Measurements from ENCODE around the gene CDH23. TPM values are rescaled to one million over a fixed set of nuclear protein-coding genes. Genes with fewer than 3 reads are reported as not detected.

The CDH23 gene
- total RNA-seq, 4 donors from 2014 or later = 0.57 to 5.9 (median 1.0) TPM

- intact Hi-C loops (cut with DNase I) = no loop called here
- no peak overlapping the region for H3K27ac ChIP-seq
- no peaks in the 10 kb centered on the region for H3K9me3 ChIP-seq
- peaks cover 0 to 13% (median 7%) of the 10 kb centered on the region in 3 donors for H3K4me1 ChIP-seq
- no peak for DNase-seq
- H3K27me3 ChIP-seq = peaks cover 0 to 11% (median 0%) of the 10 kb centered on the region in 4 donors
- TF ChIP-seq, protein P1, sequence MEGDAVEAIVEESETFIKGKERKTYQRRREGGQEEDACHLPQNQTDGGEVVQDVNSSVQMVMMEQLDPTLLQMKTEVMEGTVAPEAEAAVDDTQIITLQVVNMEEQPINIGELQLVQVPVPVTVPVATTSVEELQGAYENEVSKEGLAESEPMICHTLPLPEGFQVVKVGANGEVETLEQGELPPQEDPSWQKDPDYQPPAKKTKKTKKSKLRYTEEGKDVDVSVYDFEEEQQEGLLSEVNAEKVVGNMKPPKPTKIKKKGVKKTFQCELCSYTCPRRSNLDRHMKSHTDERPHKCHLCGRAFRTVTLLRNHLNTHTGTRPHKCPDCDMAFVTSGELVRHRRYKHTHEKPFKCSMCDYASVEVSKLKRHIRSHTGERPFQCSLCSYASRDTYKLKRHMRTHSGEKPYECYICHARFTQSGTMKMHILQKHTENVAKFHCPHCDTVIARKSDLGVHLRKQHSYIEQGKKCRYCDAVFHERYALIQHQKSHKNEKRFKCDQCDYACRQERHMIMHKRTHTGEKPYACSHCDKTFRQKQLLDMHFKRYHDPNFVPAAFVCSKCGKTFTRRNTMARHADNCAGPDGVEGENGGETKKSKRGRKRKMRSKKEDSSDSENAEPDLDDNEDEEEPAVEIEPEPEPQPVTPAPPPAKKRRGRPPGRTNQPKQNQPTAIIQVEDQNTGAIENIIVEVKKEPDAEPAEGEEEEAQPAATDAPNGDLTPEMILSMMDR (IDR thresholded peaks at IDR 0.05) = no peak
- no peak for TF ChIP-seq POLR2A (IDR thresholded peaks at IDR 0.05)
- H3K4me3 ChIP-seq = no peak overlapping the region
- H3K36me3 ChIP-seq = no peaks in the 10 kb centered on the region
- 60% methylated on average over 1 of the region's 3 CpGs; no CpG with 5 or more reads in 1 of the 2 donors for WGBS, 2 donors
These were observed 213.9 kb downstream of the CDH23 start for GRCh38 chr10:71610651-71611050.

DNA sequence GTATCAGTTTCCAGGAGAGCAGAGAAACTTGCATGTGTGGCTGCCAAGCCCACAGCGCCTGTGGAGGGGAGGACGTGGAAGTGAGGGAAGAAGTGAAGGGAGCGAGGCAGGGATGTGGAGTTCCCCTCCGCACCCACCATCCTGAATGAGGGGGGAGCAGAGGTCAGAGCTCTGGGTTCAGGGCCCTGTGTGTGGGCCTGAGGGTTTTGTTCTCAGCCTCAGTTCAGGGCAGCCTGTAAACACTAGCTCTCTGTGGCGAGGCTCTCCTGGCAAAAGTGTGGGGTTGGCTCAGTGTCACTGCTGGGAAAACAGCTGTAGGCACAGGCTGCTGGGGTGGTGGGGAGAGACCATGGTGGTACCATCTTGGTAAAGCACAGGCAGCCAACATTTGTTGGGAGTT is 214.4 kb downstream of the CDH23 start:
- intact Hi-C loops (cut with DNase I) = no loop called here
- H3K27ac ChIP-seq = no peak overlapping the region
- no peaks in the 10 kb centered on the region for H3K9me3 ChIP-seq
- 78 to 80% methylated on average over 5 of the region's 5 CpGs for WGBS, 2 donors
- no peak for DNase-seq
- TF ChIP-seq POLR2A (IDR thresholded peaks at IDR 0.05) = no peak
- TF ChIP-seq, protein P1 (IDR thresholded peaks at IDR 0.05) = no peak
- H3K27me3 ChIP-seq = peaks cover 0 to 11% (median 0%) of the 10 kb centered on the region in 4 donors
- peaks cover 0 to 13% (median 7%) of the 10 kb centered on the region in 3 donors for H3K4me1 ChIP-seq
- no peaks in the 10 kb centered on the region for H3K36me3 ChIP-seq
- H3K4me3 ChIP-seq = no peak overlapping the region

GRCh38 chr10:71611709-71612422 is 215.1 kb downstream of the CDH23 start:
- Histone ChIP-seq H3K36me3 (no peaks in the 10 kb centered on the region), H3K4me3 (no peak overlapping the region), H3K27ac (no peak overlapping the region), H3K4me1 (peaks cover 0 to 13% (median 7%) of the 10 kb centered on the region in 3 donors), H3K27me3 (peaks cover 0 to 11% (median 0%) of the 10 kb centered on the region in 4 donors), H3K9me3 (no peaks in the 10 kb centered on the region)
- 74 to 78% methylated on average over 11 to 12 of the region's 12 CpGs for WGBS, 2 donors
- intact Hi-C loops (cut with DNase I) = no loop called here
- no peak for DNase-seq
- TF ChIP-seq, protein P1 (IDR thresholded peaks at IDR 0.05) = no peak
- TF ChIP-seq POLR2A (IDR thresholded peaks at IDR 0.05) = no peak

- Histone ChIP-seq H3K9me3 (no peaks in the 10 kb centered on the region), H3K4me1 (peaks cover 0 to 13% (median 7%) of the 10 kb centered on the region in 3 donors), H3K27ac (no peak overlapping the region), H3K36me3 (no peaks in the 10 kb centered on the region), H3K4me3 (no peak overlapping the region), H3K27me3 (peaks cover 0 to 11% (median 0%) of the 10 kb centered on the region in 4 donors)
- intact Hi-C loops (cut with DNase I) = no loop called here
- DNase-seq = no peak
- TF ChIP-seq, protein P1 (IDR thresholded peaks at IDR 0.05) = no peak
- TF ChIP-seq POLR2A (IDR thresholded peaks at IDR 0.05) = no peak
- 71 to 85% methylated on average over 1 to 2 of the region's 2 CpGs for WGBS, 2 donors
These were observed 216.6 kb downstream of the CDH23 start for GRCh38 chr10:71613261-71613777.

DNA sequence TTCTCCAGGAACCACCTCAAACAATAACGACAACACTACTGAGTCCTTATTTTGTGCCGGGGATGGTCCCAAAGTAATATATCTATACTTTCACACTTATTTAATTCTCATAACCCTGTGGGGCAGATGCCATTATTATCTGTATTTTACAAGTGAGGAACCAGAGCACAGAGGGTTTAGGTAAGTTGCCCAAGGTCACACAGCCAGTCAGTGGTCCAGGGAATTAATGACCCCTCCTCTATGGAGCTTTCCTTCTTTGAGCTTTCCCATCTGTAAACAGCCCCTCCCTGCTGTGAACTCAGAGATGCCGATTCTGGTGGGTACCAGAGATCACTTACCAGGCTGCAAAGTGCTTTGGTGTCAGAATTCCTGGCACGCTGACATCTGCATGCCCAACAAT is 217.2 kb downstream of the CDH23 start:
- H3K27ac ChIP-seq = no peak overlapping the region
- TF ChIP-seq, protein P1 (IDR thresholded peaks at IDR 0.05) = no peak
- no peak for TF ChIP-seq POLR2A (IDR thresholded peaks at IDR 0.05)
- 83 to 87% methylated on average over 2 to 4 of the region's 4 CpGs for WGBS, 2 donors
- no peak for DNase-seq
- H3K9me3 ChIP-seq = no peaks in the 10 kb centered on the region
- H3K36me3 ChIP-seq = no peaks in the 10 kb centered on the region
- peaks cover 0 to 13% (median 7%) of the 10 kb centered on the region in 3 donors for H3K4me1 ChIP-seq
- H3K27me3 ChIP-seq = peaks cover 0 to 11% (median 0%) of the 10 kb centered on the region in 4 donors
- no peak overlapping the region for H3K4me3 ChIP-seq
- intact Hi-C loops (cut with DNase I) = no loop called here
